Astrocyte (in vitro differentiated cells and primary cell): ENCODE data around the gene PATL1.

Source experiments
- EZH2 ChIP-seq: IDR thresholded peaks from 2 replicates; pipeline ENCODE4 v1.6.1; 2012; ENCODE audit warnings: mild to moderate bottlenecking, low read length, inconsistent platforms; ENCODE audit not compliant: insufficient read depth
- TF ChIP-seq, protein P1 (sequence below): IDR thresholded peaks from 2 replicates; pipeline ENCODE4 v1.5.1; 2011; ENCODE audit warnings: low read depth, mild to moderate bottlenecking, inconsistent platforms, low read length, moderate library complexity; ENCODE audit not compliant: insufficient read depth

DNA sequence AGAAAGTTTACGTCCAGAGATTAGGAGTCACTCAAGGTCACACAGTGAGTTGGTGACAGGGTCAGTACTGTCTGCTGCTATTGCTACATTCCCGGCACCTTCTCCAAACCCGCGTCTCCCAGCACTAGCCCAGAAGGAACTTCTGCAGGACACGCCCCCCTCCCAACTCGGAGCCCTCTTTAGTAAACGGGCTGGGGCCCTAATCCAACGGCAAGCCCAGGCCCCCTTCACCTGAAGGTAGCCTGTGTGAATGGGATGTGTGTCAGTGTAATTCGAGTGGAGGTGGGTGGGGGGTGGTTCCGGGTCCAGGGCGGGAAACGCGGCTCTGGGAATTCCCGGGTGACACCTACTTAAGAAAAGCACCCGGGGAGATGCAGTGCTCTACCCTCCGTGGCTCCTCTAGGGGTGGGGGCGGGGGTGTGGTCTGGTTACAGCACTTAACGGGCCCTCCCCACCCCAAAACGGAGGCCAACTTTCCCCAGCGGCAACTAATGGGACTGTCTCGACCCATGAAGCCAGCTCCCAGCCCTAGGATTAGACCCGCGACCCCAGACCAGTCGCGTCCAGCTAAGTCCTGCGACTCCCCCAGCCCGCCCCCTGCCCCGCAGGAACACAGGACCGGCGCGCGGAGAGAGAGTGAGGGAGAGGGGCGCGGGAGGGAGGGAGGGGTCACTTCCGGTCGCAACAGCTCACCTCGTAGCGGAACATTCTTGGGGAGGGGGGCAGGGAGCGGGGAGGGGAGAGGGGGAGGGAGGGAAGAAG is 468 bp downstream of the PATL1 start:
- no peak for TF ChIP-seq EZH2
- TF ChIP-seq, protein P1, sequence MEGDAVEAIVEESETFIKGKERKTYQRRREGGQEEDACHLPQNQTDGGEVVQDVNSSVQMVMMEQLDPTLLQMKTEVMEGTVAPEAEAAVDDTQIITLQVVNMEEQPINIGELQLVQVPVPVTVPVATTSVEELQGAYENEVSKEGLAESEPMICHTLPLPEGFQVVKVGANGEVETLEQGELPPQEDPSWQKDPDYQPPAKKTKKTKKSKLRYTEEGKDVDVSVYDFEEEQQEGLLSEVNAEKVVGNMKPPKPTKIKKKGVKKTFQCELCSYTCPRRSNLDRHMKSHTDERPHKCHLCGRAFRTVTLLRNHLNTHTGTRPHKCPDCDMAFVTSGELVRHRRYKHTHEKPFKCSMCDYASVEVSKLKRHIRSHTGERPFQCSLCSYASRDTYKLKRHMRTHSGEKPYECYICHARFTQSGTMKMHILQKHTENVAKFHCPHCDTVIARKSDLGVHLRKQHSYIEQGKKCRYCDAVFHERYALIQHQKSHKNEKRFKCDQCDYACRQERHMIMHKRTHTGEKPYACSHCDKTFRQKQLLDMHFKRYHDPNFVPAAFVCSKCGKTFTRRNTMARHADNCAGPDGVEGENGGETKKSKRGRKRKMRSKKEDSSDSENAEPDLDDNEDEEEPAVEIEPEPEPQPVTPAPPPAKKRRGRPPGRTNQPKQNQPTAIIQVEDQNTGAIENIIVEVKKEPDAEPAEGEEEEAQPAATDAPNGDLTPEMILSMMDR = no peak
